BJ (cell line): Measurements from ENCODE around the gene PLA2G1B. TPM values are rescaled to one million over a fixed set of nuclear protein-coding genes. Genes with fewer than 3 reads are reported as not detected.

Experiments
- CTCF ChIA-PET: fragments of 350-600 bp; formaldehyde crosslinking; extraction: SDS; loops from one replicate; lab custom pipeline; 2021; ENCODE audit warnings: antibody characterized with exemption, inconsistent platforms; lab: Yijun Ruan, JAX
- POLR2A ChIA-PET: fragments of 300-600 bp; sonication (Branson Sonifier 250); formaldehyde crosslinking; extraction: SDS; loops from one replicate; lab custom pipeline; 2021; ENCODE audit warnings: antibody characterized with exemption; lab: Charles Lee
- DNase-seq: peaks from one replicate; pipeline ENCODE4 v3.0.0-alpha.2; 2011; ENCODE audit warnings: low read depth
- H3K27me3 ChIP-seq: 2 replicates; pipeline ENCODE4 v1.6.0; 2011; ENCODE audit warnings: low read length; ENCODE audit not compliant: control insufficient read depth, insufficient read depth
- H3K36me3 ChIP-seq: 2 replicates; pipeline ENCODE4 v1.5.1; 2011; ENCODE audit warnings: low read length; ENCODE audit not compliant: control insufficient read depth, insufficient read depth
- H3K4me3 ChIP-seq: 2 replicates; pipeline ENCODE4 v1.5.1; 2011; ENCODE audit warnings: low read depth, mild to moderate bottlenecking, control low read depth, low read length
- polyA plus RNA-seq: library from polyadenylated mRNA; depleted of rRNA; stranded (reverse); fragments of >200 nt; gene quantifications from 2 replicates; pipeline ENCODE4 v1.2.3, GENCODE V29; 2011
- TF ChIP-seq, protein P1 (sequence below): IDR thresholded peaks from 2 replicates; pipeline ENCODE4 v1.5.1; 2011; ENCODE audit warnings: low read depth, mild to moderate bottlenecking, control low read depth, inconsistent platforms, low read length, moderate library complexity; ENCODE audit not compliant: insufficient read depth

The PLA2G1B gene
- polyA plus RNA-seq, 1 experiment = not detected

- Histone ChIP-seq H3K4me3 (no peak overlapping the region), H3K36me3 (no peaks in the 10 kb centered on the region), H3K27me3 (peaks cover 26% of the 10 kb centered on the region)
- ChIA-PET POLR2A (no interaction called here), CTCF (interaction anchor here (1.3 kb wide), 1 partner anchor 39 kb away, joined by 3 read pairs; no protein-coding TSS in a partner anchor)
- DNase-seq = no peak
- TF ChIP-seq, protein P1, sequence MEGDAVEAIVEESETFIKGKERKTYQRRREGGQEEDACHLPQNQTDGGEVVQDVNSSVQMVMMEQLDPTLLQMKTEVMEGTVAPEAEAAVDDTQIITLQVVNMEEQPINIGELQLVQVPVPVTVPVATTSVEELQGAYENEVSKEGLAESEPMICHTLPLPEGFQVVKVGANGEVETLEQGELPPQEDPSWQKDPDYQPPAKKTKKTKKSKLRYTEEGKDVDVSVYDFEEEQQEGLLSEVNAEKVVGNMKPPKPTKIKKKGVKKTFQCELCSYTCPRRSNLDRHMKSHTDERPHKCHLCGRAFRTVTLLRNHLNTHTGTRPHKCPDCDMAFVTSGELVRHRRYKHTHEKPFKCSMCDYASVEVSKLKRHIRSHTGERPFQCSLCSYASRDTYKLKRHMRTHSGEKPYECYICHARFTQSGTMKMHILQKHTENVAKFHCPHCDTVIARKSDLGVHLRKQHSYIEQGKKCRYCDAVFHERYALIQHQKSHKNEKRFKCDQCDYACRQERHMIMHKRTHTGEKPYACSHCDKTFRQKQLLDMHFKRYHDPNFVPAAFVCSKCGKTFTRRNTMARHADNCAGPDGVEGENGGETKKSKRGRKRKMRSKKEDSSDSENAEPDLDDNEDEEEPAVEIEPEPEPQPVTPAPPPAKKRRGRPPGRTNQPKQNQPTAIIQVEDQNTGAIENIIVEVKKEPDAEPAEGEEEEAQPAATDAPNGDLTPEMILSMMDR = no peak
These were observed 35.8 kb upstream of the PLA2G1B start for GRCh38 chr12:120363274-120363855.

GRCh38 chr12:120362516-120363273, 35.1 kb upstream of the PLA2G1B start:
- TF ChIP-seq, protein P1 = no peak
- Histone ChIP-seq H3K27me3 (peaks cover 23% of the 10 kb centered on the region), H3K36me3 (no peaks in the 10 kb centered on the region), H3K4me3 (no peak overlapping the region)
- CTCF ChIA-PET = interaction anchor here (0.9 to 1.3 kb wide), 2 partner anchors 38 to 67 kb away, joined by 3 read pairs; no protein-coding TSS in a partner anchor
- DNase-seq = no peak
- POLR2A ChIA-PET = no interaction called here

DNA sequence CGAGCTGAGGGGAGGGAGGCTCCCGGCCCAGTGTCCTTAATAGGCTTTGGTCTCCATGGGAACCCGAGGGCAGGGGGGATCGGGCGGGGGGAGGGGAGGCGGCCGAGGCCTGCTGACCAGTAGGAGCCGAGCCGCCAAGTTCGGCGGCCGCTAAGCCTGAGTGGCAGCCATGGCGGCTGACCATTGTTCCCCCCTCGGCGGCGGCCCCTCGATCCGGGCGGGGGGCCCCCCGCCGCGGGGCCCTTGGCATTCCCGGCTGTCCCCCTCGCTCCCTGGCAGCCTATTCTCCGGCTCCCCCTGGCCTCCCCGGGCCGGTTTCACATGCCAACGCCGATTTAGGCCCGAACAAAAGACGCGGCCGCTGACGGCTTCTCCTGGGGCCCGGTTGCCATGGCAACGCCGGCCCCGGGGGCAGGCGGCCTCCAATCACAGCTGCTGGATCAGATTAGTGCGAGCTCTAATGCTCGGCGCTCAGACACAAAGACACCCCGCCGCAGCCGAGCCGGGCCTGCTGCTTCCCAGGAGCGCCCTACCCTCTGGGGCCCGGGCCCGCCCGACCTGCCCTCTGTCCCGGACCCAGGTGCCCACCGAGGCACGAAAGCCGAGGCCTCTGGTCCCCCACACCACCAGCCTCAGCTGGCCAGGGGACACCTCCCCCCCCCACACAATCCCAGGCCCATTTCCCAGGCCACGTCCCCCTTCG, 34.1 kb upstream of the PLA2G1B start:
- CTCF ChIA-PET = interaction anchor here (0.9 kb wide), 1 partner anchor 13 kb away, joined by 5 read pairs; no protein-coding TSS in a partner anchor
- no peak for DNase-seq
- POLR2A ChIA-PET = no interaction called here
- Histone ChIP-seq H3K4me3 (peak overlapping the region; percentile 23; the same call in 1 of the 2 replicates), H3K27me3 (peaks cover 18% of the 10 kb centered on the region), H3K36me3 (no peaks in the 10 kb centered on the region)
- TF ChIP-seq, protein P1 = no peak

DNA sequence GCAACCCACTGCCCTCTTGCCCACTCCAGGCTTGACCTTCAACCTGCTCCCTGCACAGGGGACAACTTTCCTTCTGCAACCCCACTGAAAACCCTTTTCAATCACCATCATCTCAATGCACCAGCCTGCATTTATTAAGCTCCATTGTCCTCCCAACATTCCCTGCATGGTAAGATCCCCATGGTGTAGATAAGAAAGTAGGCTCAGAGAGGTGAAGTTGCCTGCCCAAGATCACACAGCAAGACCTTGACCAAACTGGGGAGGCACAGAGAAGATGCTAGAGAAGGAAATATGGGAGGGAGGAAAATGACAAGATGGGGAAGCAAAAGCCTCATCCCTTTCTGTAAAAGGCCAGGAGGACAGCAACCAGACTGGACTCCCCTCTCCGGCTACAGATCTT, 31.5 kb upstream of the PLA2G1B start:
- POLR2A ChIA-PET = no interaction called here
- peaks cover 10% of the 10 kb centered on the region for H3K27me3 ChIP-seq
- TF ChIP-seq, protein P1 = no peak
- no peaks in the 10 kb centered on the region for H3K36me3 ChIP-seq
- no peak overlapping the region for H3K4me3 ChIP-seq
- DNase-seq = no peak
- CTCF ChIA-PET = interaction anchor here (4.7 kb wide), 1 partner anchor 71 kb away, joined by 27 read pairs; no protein-coding TSS in a partner anchor
